Measurements from ENCODE around the gene IGIP. TPM values are rescaled to one million over a fixed set of nuclear protein-coding genes. Genes with fewer than 3 reads are reported as not detected.

IGIP gene
- total and polyA plus RNA-seq, 2 of the 8 experiments (the other 6 are each of a cell fraction or from before 2014, with no cell fraction given) = 0.32 to 0.69 TPM

- TF ChIP-seq SIX5 (IDR thresholded peaks at IDR 0.05; ENCODE audit: low read depth, low read length) = no peak
Observed at GRCh38 chr5:140172483-140172882, 46.7 kb downstream of the IGIP start (continued).

Data from H1 (cell line).